AG09319 (cell line): Measurements from ENCODE around the gene NRXN2.

ENCODE experiments used
- DNase-seq: peaks from one replicate; pipeline ENCODE4 v3.0.0-alpha.2; 2010; ENCODE audit warnings: low read depth; ENCODE audit errors: extremely low read depth
- TF ChIP-seq, protein P1 (sequence below): IDR thresholded peaks from 2 replicates; pipeline ENCODE4 v1.5.1; 2011; ENCODE audit warnings: low read depth, mild to moderate bottlenecking, inconsistent platforms, low read length, moderate library complexity

Gene NRXN2

DNA sequence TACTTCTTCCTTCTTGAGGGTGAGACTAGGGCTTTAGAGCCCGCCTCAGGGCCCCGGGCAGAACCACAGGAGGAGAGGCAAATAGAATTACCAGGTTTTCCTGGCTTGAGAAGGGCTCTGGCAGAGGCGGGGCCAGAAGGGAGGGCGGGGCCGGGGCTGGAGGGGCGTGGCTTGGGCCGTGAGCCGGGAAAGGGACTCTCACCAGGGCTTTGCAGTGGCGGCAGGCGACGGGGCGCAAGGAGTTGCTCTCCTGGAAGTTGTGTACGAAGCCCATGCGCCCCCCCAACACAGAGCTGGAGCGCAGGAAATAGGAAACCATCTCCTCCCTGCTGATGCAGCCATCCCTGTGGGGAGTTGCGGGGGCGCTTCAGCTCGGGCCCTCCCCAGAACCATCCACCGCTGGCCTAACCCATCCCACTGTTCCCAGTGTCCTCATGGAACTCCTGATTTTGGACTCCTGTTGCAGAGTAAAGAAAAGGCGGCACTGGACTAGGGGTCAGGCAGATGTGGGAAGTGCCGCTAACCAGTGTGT is 6.9 kb upstream of the NRXN2 start:
- TF ChIP-seq, protein P1, sequence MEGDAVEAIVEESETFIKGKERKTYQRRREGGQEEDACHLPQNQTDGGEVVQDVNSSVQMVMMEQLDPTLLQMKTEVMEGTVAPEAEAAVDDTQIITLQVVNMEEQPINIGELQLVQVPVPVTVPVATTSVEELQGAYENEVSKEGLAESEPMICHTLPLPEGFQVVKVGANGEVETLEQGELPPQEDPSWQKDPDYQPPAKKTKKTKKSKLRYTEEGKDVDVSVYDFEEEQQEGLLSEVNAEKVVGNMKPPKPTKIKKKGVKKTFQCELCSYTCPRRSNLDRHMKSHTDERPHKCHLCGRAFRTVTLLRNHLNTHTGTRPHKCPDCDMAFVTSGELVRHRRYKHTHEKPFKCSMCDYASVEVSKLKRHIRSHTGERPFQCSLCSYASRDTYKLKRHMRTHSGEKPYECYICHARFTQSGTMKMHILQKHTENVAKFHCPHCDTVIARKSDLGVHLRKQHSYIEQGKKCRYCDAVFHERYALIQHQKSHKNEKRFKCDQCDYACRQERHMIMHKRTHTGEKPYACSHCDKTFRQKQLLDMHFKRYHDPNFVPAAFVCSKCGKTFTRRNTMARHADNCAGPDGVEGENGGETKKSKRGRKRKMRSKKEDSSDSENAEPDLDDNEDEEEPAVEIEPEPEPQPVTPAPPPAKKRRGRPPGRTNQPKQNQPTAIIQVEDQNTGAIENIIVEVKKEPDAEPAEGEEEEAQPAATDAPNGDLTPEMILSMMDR = no peak
- DNase-seq = no peak

DNA sequence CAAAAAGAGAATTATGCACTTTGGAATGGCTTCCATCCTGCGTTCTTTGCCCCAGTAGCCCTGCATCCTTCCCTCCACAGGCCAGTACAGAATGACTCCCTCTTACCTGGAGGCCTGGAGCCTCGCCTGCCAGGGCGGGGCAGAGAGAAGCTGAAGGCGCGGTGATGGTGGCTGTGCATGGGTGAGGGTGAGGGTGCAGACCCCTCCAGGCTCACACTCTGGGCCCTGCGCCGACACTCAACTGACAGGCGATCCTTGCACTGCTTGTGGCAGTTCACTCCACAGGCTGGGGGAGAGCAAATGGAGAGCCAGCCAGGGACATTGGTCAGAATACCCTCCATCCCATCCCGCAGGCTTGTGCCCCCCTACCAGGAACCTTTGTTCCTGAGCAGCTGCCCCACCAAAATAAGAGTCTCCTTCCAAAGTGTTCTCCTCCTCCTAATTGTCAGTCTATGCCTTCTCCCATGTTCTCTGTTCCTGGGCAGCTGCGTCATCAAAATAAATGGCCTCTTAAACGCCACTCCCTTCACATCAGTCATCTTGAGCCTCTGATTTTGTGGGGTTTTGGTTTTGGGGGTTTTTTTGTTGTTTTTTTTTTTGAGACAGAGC is 5.9 kb upstream of the NRXN2 start:
- TF ChIP-seq, protein P1 = no peak
- DNase-seq = no peak

- TF ChIP-seq, protein P1 = no peak
- DNase-seq = no peak
Measured at GRCh38 chr11:64726867-64727530, 4.0 kb upstream of the NRXN2 start.

- no peak for DNase-seq
- TF ChIP-seq, protein P1 = no peak
Measured at GRCh38 chr11:64726211-64726641, 3.2 kb upstream of the NRXN2 start.

DNA sequence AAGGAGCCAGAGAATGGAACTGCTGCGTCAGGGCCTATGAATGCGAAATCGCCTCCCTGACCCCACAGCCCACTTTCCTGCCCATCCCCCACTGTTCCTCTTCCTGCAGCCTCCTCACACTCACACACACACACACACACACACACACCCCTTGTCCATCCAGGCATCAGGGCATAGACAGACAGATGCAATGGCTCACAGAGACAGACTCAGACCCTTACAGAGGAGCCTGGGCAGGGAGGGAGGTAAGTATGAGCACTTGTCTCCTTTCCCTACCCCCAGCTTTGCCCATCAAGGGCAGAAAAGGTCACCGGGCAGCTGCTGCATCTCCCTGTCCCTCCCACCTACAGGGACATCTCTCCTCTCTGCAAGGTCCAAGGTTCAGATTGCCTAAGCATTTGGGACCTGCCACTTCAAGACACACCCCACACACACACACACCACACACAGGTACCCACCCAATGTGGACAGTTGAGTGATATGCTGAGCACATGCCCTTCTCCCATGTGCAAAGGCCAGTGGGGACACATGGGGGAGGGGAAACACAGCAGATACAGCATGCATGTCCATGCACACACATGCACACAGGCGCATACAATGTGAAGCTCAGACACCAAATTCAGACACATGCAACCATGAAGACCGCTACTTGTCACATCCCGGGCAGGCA is 2.0 kb upstream of the NRXN2 start:
- TF ChIP-seq, protein P1 = no peak
- no peak for DNase-seq

- TF ChIP-seq, protein P1 = no peak
- no peak for DNase-seq
Measured at GRCh38 chr11:64723907-64724862, 1.2 kb upstream of the NRXN2 start.
